Stimulated activated CD8-positive, alpha-beta memory T cell treated with anti-CD3 and anti-CD28 coated beads, Interleukin-15, amount 100 ng/mL, for 1 hour (primary cell): ENCODE results near the gene CPNE4.
"Not testable (repeated sequence)": the region's sequence is repeated elsewhere in the genome, so short reads cannot be mapped to it uniquely, and the experiment has no call there.

Experiments
- DNase-seq: peaks from one replicate; pipeline ENCODE4 v3.0.0-alpha.2; 2020; ENCODE audit warnings: low read depth

CPNE4 gene

DNA sequence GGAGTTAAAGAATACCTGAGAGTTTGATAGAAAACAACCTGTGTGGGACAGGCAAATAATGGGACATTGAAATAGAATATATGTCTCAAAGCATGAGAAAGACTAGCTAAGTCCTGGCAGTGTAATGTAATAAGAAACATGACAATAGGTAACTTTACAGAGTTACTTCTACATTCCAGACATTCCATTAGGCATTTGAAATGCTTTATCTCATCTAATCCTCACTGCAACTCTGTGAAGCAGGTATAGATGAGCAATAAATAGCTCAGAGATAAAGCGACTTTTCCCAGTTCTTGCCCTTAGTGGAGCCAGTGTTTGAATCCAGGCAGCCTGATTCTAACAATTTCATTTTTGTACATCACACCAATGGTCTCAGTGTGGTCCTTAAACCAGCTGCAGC lies 76.8 kb downstream of the CPNE4 start:
- DNase-seq, result no peak

DNA sequence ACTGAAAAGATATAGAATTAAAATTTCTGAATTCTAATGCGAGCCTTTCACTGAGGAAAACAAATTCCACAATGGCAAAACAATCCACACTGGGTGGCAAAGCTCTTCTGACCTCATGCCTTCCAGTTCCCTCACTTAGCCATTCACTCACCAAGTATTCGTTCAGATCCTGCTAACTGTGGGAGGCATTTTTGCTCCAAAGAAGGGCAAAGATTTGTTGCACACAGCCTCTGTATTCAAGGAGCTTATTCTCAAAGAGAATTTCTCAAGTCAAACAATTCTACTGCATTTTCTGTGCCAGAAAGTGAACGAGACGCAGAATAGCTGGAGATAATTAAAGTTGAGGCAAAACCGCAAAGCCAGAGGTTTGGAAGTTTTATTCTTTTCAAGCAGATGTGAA lies 77.3 kb downstream of the CPNE4 start:
- no peak for DNase-seq

DNA sequence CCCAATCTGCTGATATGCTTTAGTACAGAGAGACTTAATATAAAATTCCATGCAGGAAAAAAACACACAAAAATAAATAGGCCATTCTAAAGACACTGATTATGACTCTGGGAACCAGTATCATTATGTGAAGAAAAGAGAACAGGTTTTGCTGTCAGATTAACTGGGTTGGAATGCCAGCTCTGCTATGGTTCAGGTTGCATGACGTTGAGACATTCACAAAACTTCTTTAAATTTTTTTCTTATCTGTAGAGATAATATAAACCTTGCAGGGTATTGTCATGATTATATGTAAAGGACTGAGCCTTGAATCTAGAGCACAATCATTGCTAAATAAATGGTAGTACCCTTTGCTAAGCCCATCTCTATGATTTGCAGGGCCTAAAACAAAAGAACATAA lies 86.0 kb downstream of the CPNE4 start:
- DNase-seq, result no peak

GRCh38 chr3:131944676-131945075 lies 90.1 kb downstream of the CPNE4 start:
- DNase-seq, result no peak

DNA sequence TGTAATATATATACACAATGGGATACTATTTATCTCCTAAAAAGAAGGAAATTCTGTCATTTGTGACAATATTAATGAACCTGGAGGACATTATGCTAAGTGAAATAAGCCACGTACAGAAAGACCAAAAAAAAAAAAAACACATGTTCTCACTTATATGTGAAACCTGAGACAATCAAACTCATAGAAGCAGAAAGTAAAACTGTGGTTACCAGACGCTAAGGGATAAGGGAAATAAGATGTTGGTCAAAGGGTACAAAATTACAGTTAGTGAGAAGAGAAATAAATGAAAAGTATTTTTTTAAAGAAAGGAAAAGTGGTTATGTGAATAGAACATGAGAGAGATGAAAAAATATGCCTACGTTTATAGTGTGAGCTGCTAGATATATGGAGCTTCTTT lies 101.1 kb downstream of the CPNE4 start:
- DNase-seq, result no peak

DNA sequence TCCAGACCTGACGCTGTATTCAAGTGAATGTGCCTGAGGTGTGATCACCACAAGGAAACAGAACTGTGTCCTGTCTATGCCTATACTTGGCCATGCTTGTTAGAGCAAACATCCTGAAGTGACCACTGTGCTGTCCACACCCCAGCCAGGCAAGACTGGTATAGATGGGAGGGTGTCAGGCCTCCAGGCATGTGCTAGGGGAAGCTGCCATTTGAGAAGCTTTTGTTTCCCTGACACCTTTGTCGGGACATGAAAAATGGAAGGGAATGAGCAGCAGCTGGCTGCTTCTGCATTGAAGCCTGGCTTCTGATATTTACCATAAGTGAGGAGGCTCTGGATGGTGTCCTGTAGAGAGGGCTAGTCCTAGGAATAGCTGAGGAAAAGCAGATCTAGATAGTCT lies 106.2 kb downstream of the CPNE4 start:
- DNase-seq, result no peak

- no peak for DNase-seq
These were observed 109.2 kb downstream of the CPNE4 start for GRCh38 chr3:131925571-131925970.

DNA sequence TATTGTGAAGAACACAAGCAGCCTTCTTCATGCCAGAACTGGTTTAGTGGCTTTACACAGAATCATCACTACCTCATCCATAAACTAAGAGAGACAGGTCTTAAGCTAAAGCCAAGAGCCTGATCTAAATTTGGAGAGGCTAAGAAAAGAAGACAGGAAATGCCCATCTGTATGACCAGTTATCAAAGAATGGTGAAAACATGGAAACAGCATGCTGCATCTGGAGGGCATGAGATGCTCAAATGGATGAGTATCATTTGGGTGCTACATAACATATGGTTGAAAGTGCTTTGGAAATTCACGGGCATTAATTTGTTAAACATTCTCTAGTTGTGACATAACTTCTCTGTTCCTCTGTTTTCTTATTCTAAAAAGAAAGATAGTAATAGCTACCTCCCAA lies 112.5 kb downstream of the CPNE4 start:
- DNase-seq, result no peak

- no peak for DNase-seq
These were observed 117.8 kb downstream of the CPNE4 start for GRCh38 chr3:131917006-131917405.

DNA sequence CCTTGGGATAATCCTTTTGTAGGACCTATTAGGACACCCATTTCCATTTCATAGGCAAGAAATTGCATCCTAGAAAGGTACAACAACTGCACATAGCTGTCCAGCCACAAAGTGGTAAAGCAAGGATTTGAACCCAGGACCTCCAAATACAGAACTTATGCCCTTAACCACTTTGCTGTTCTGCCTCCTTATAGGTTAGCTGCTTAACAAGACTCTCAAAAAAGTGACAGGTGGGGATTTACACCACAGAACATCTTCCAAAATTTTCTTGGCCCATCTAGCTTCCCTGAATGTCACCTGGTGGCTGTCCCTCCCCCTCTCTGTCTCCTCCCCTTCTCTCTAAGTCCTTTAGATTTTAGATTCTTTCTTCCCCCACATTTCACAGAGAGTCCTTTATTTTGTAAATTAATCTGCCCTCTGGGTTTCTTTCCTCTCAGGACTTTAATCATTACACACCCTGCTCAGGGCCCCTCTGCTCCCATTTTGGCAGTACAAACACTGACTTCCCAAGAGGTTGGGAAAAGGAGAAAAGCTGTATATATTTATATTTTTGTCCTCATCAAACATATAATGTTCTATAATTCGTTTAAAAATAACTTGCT lies 120.6 kb downstream of the CPNE4 start:
- no peak for DNase-seq

- DNase-seq, result no peak
These were observed 122.6 kb downstream of the CPNE4 start for GRCh38 chr3:131912255-131912654.

GRCh38 chr3:131907796-131908195 lies 127.0 kb downstream of the CPNE4 start:
- no peak for DNase-seq

DNA sequence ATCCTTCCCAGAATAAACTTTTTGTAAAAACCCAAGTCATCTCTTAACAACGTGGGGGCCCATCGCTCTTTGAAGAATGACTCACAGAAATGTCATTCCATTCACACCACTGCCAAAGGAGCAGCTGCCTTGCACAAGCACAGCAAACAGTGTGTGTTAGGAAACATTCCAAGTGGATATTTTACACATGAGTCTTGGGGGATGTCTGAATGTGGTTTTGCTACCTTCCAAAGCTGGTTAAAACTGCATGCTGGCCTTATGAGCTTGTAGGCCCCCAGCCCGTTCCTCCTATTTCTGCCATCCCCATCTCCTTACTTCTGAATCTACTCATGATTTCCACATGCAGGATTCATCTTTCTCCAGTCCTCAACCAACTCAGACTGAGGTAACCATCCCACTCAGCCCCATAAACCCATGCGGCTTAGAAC lies 130.8 kb downstream of the CPNE4 start:
- no peak for DNase-seq

DNA sequence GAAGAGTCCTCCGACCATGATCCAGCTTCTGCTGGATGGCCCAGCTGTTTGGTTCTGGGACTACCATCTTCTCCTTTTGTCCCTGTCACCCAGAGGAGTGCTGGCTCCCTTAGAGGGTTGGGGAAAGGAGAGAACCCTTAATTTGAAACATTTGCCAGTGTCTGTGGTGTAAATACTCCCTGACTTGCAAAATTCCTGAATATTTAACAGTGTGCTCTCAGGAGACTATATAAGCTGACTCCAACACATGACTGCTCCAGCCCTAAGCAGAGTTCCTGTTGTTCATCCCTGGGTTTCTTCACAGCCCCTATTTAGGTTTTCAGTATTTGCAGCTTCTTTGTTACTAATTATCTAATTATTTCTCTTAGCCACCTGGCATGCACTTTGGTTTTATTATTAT lies 133.1 kb downstream of the CPNE4 start:
- no peak for DNase-seq

- no peak for DNase-seq
These were observed 133.9 kb downstream of the CPNE4 start for GRCh38 chr3:131900891-131901290.

DNA sequence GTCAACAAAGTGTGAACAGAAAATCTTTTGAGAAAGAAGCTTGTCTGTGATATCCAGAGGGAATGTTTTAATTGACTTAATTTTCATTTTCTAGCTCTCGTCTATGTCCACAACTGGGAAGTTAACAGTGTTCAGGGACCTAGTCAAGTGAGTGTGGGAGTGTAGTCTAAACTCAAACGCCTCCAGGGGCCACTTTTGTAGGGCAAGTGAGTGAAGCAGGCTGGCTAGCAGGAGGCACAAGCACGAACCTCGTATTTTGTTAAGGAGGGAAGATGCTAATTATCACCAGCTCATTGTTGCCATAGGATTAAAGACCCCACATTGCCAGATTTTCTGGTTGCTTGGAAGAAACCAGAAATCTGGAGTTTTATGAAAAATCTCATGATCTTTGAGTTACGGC lies 135.8 kb downstream of the CPNE4 start:
- DNase-seq, result no peak

GRCh38 chr3:131898346-131898745 lies 136.5 kb downstream of the CPNE4 start:
- no peak for DNase-seq

DNA sequence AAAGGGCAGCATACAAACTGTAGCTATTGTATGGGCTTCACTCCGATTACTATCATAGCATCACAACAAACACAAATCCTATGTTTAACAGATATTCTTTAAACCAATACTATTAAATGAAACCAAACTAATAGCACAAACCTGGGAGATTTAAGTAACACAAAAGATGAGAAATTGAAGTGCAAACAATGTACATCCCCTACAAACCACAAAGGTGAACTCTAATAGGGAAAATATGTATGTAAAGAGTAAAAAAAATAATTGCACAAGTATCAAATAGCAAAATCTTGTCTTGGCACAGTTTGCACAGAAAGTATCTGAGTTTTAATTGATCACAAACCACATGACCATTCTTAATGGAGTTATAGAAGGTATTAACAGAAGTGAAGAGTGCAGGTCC lies 138.5 kb downstream of the CPNE4 start:
- no peak for DNase-seq

DNA sequence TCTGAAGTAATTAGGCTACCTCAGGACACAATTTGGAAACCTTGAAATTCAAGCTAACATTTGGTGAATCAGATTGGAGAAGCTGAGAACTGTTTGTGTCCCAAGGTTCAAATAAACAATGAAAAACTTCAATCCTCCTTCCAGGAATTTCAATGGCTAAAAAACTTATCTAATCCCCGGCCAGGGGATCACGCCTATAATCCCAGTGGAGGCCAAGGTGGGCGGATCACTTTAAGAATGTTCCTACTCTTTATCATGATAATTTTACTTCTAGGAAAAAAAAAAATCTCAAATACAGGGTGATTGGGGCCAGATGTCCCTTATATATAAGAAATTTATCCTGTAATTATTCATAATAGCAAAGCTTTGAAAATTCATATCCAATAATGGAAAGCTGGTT lies 139.0 kb downstream of the CPNE4 start:
- no peak for DNase-seq

- DNase-seq, result no peak
These were observed 142.5 kb downstream of the CPNE4 start for GRCh38 chr3:131892331-131892730.

GRCh38 chr3:131885871-131886270 lies 148.9 kb downstream of the CPNE4 start:
- not testable (repeated sequence) for DNase-seq

DNA sequence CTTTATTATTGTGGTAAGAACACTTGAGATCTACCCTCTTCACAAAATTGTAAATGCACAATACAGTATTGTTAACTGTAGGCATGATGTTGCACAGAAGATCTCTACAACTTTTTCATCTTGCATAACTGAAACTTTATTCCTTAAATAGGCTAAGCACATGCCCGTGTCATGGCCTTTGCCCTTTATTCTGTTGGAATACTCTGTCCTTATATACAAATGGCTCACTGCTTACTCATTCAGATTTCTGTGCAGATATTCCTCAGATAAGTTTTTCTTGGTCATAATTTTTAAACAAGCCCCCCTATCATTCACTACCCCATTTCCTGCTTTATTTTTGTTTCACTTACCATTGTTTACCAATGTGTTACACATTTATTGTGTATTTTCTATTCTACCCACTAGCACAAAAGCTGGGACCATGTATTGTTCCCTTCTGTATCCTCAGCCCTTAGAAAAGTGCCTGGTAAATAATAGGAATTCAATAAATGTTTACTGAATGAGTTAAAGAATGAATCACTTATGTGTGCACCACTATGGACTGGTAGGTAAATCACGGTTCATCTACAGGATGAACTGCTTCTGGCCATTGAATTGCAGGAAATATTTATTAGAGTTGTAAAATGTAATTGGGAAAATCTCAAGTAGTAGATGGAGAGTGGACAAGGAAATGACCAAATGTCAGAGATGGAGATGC lies 151.0 kb downstream of the CPNE4 start:
- DNase-seq, result no peak

DNA sequence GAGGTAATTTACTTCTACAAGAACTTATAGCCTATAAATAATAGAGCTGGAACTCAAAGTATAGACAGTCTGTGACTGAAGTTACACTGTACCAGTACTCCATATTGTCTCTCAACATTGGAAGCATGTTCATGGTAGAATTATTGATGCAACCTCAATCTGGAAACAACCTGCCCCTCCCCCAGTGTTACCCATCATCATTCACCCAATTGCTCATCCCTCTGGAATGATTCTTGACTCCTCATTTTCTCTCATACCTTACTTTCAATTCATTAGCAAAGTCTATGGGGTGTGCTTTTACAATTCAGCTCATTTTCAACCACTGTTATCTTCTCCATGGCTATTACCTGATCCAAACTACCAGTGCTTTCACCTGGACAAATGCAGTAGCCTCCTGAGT lies 151.7 kb downstream of the CPNE4 start:
- no peak for DNase-seq

DNA sequence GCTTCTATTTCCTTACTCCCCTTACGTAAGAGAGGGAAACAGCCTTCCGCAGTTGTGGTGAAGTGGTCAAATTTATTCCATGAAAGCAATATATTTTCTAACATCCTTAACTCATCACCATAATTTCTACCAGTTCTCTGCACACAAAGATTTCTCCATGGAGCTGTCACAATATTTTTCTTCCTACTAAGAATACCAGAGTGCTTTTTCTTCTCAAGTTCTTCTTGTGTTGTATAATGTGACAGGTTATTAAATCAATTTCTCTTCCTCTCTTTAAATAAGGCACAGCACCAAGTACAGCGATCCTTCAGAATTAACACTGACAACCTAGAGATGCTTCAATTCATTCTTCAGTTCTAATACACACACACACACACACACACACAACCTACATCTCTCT lies 153.0 kb downstream of the CPNE4 start:
- DNase-seq, result no peak
